HG03521 (cell line): ENCODE results near the gene UQCRC2.
"Not testable (repeated sequence)": the region's sequence is repeated elsewhere in the genome, so short reads cannot be mapped to it uniquely, and the experiment has no call there.

Source experiments
- ATAC-seq: cut with Tn5 transposase; IDR thresholded peaks from one replicate; pipeline ENCODE4 v1.9.1; 2021; ENCODE audit warnings: mild to moderate bottlenecking, moderate library complexity; ENCODE audit not compliant: unreplicated experiment

UQCRC2 gene

GRCh38 chr16:22008215-22009059 is 55.3 kb downstream of the UQCRC2 start:
- ATAC-seq, result peak; percentile 27

- no peak for ATAC-seq
Observed at GRCh38 chr16:22010902-22011301, 57.7 kb downstream of the UQCRC2 start.

GRCh38 chr16:22012241-22012640 is 59.1 kb downstream of the UQCRC2 start:
- no peak for ATAC-seq

- ATAC-seq, result no peak
Observed at GRCh38 chr16:22013486-22013885, 60.3 kb downstream of the UQCRC2 start.

GRCh38 chr16:22014271-22014873 is 61.2 kb downstream of the UQCRC2 start:
- no peak for ATAC-seq

GRCh38 chr16:22016927-22017326 is 63.8 kb downstream of the UQCRC2 start:
- no peak for ATAC-seq

GRCh38 chr16:22018559-22018958 is 65.4 kb downstream of the UQCRC2 start:
- ATAC-seq, result no peak

- ATAC-seq, result no peak
Observed at GRCh38 chr16:22022151-22022550, 69.0 kb downstream of the UQCRC2 start.

- ATAC-seq, result no peak
Observed at GRCh38 chr16:22023505-22023904, 70.3 kb downstream of the UQCRC2 start.

GRCh38 chr16:22024785-22025184 is 71.6 kb downstream of the UQCRC2 start:
- not testable (repeated sequence) for ATAC-seq

- no peak for ATAC-seq
Observed at GRCh38 chr16:22027633-22028032, 74.5 kb downstream of the UQCRC2 start.

GRCh38 chr16:22029632-22030031 is 76.5 kb downstream of the UQCRC2 start:
- no peak for ATAC-seq

GRCh38 chr16:22030087-22030812 is 77.1 kb downstream of the UQCRC2 start:
- no peak for ATAC-seq

GRCh38 chr16:22031483-22032083 is 78.4 kb downstream of the UQCRC2 start:
- no peak for ATAC-seq
